Measurements from ENCODE around the gene FIZ1. TPM values are rescaled to one million over a fixed set of nuclear protein-coding genes. Genes with fewer than 3 reads are reported as not detected.

The FIZ1 gene
- total RNA-seq, 1 donor from 2014 or later, result 21.2 TPM

DNA sequence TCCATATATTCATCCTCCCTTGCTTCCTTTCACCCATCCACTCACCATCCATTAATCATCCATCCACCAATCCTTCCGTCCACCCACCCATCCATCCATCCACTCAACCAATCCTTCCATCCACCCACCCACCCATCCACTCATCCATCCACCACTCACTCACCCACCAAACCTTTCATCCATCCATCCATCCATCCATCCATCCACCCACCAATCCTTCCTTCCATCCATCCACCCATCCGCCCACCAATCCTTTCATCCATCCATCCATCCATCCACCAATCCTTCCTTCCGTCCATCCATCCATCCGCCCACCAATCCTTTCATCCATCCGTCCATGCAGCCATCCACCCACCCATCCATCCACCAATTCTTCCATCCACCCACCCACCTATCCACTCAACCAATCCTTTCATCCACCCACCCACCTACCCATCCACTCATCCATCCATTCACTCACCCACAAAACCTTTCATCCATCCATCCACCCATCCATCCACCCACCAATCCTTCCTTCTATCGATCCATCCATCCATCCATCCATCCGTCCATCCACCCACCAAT, 56.9 kb downstream of the FIZ1 start:
- Mint-ChIP-seq H3K4me1 (no peaks in the 10 kb centered on the region), H3K27ac (no peak overlapping the region), H3K9me3 (no peaks in the 10 kb centered on the region), H3K4me3 (no peak overlapping the region), H3K27me3 (peaks cover 21% of the 10 kb centered on the region), H3K36me3 (ENCODE audit: low read depth) (no peaks in the 10 kb centered on the region)
- intact Hi-C loops (cut with micrococcal nuclease), result no loop called here
- DNase-seq, result no peak
- ChIA-PET CTCF (no interaction called here), POLR2A (interaction anchor here (0.5 kb wide), 1 partner anchor 33 kb away, joined by 5 read pairs; no protein-coding TSS in a partner anchor)
- no peak for ATAC-seq (ENCODE audit: low read depth)
- TF ChIP-seq, protein P1, sequence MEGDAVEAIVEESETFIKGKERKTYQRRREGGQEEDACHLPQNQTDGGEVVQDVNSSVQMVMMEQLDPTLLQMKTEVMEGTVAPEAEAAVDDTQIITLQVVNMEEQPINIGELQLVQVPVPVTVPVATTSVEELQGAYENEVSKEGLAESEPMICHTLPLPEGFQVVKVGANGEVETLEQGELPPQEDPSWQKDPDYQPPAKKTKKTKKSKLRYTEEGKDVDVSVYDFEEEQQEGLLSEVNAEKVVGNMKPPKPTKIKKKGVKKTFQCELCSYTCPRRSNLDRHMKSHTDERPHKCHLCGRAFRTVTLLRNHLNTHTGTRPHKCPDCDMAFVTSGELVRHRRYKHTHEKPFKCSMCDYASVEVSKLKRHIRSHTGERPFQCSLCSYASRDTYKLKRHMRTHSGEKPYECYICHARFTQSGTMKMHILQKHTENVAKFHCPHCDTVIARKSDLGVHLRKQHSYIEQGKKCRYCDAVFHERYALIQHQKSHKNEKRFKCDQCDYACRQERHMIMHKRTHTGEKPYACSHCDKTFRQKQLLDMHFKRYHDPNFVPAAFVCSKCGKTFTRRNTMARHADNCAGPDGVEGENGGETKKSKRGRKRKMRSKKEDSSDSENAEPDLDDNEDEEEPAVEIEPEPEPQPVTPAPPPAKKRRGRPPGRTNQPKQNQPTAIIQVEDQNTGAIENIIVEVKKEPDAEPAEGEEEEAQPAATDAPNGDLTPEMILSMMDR (IDR thresholded peaks at IDR 0.05), result no peak

Other genes starting within 250 kb of the FIZ1 start
- not detected in 2 replicates for gene COX6B2, start 244.8 kb downstream of the FIZ1 start, total RNA-seq
- not detected in 2 replicates for gene GARIN5B, start 236.3 kb downstream of the FIZ1 start, total RNA-seq
- not detected in 2 replicates for gene IL11, start 229.1 kb downstream of the FIZ1 start, total RNA-seq
- not detected in 2 replicates for gene TMEM190, start 222.7 kb downstream of the FIZ1 start, total RNA-seq
- gene TMEM238, start 215.2 kb downstream of the FIZ1 start, total RNA-seq, result 3.8 and 4.9 TPM in 2 replicates
- gene RPL28, start 213.6 kb downstream of the FIZ1 start, total RNA-seq, result 3,790 and 4,042 TPM in 2 replicates
- 29.6 and 34.6 TPM in 2 replicates for gene UBE2S, start 191.7 kb downstream of the FIZ1 start, total RNA-seq
- gene SHISA7, start 156.2 kb downstream of the FIZ1 start, total RNA-seq, result not detected in 2 replicates
- gene ISOC2, start 137.9 kb downstream of the FIZ1 start, total RNA-seq, result 28.7 and 29.0 TPM in 2 replicates
- gene C19orf85, start 134.8 kb downstream of the FIZ1 start, total RNA-seq, result not detected in 2 replicates
- 10.4 and 12.7 TPM in 2 replicates for gene ZNF628, start 122.9 kb downstream of the FIZ1 start, total RNA-seq
- gene NAT14, start 114.3 kb downstream of the FIZ1 start, total RNA-seq, result 10.9 and 13.8 TPM in 2 replicates
- 0.17 and 0.20 TPM in 2 replicates for gene SSC5D, start 111.1 kb downstream of the FIZ1 start, total RNA-seq
- gene SBK2, start 62.4 kb downstream of the FIZ1 start, total RNA-seq, result not detected in 2 replicates
- gene SBK3, start 54.0 kb downstream of the FIZ1 start, total RNA-seq, result not detected in 2 replicates
- 10.3 and 10.9 TPM in 2 replicates for gene ZNF579, start 18.7 kb downstream of the FIZ1 start, total RNA-seq
- 12.6 and 16.1 TPM in 2 replicates for gene ZNF524, start 771 bp upstream of the FIZ1 start, total RNA-seq
- gene ZNF865, start 6.1 kb upstream of the FIZ1 start, total RNA-seq, result 17.2 and 18.9 TPM in 2 replicates
- gene ZNF784, start 25.0 kb upstream of the FIZ1 start, total RNA-seq, result 8.7 and 8.9 TPM in 2 replicates
- gene ZNF580, start 41.5 kb upstream of the FIZ1 start, total RNA-seq, result 55.0 and 81.2 TPM in 2 replicates
- gene ZNF581, start 44.1 kb upstream of the FIZ1 start, total RNA-seq, result 42.7 and 46.5 TPM in 2 replicates
- gene CCDC106, start 48.7 kb upstream of the FIZ1 start, total RNA-seq, result 14.0 and 14.4 TPM in 2 replicates
- gene U2AF2, start 55.5 kb upstream of the FIZ1 start, total RNA-seq, result 256 and 273 TPM in 2 replicates
- 56.6 and 65.2 TPM in 2 replicates for gene EPN1, start 75.7 kb upstream of the FIZ1 start, total RNA-seq
- not detected in 2 replicates for gene NLRP9, start 138.9 kb upstream of the FIZ1 start, total RNA-seq
- not detected in 2 replicates for gene RFPL4A, start 159.6 kb upstream of the FIZ1 start, total RNA-seq
- gene RFPL4AL1, start 169.6 kb upstream of the FIZ1 start, total RNA-seq, result not detected in 2 replicates
- gene NLRP11, start 232.5 kb upstream of the FIZ1 start, total RNA-seq, result 0.16 and 0.17 TPM in 2 replicates
- 0.31 and 0.34 TPM in 2 replicates for gene NLRP4, start 237.0 kb upstream of the FIZ1 start, total RNA-seq

Measured in activated B cell treated with CpG ODN at 0.5 μM for 24 hours (primary cell).